ELF-1 (cell line): ENCODE measurements around the gene PKMYT1.

Experiments
- DNase-seq: peaks from one replicate; pipeline ENCODE4 v3.0.0-alpha.2; 2016; ENCODE audit warnings: low read depth, low spot score

The PKMYT1 gene

GRCh38 chr16:2980227-2981176, at the start of gene PKMYT1:
TSS of gene PKMYT1 (minus strand) at chr16:2980446. CDS start at chr16:2979657, 789 bp downstream.
- peak; percentile 96 for DNase-seq

- DNase-seq, result no peak
These were observed 49.4 kb upstream of the PKMYT1 start for GRCh38 chr16:3029491-3030221.

- DNase-seq, result no peak
These were observed 48.6 kb upstream of the PKMYT1 start for GRCh38 chr16:3028716-3029319.

- DNase-seq, result peak; percentile 93
These were observed 47.9 kb upstream of the PKMYT1 start for GRCh38 chr16:3027983-3028715.

DNA sequence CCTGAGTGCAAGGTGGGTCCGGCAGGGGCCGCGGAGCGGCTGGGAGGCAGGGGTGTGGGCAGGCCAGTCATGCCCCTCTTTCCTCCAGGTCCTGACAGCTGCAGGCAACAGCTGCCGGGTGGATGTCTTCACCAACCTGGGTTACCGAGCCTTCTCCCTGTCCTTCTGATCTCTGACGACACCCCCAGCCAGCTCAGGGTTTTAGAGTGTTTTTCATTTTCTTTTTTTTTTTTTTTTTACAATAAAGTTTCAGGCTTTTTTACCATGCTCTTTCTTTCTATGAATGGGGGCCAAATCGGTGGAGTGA, 47.2 kb upstream of the PKMYT1 start:
- no peak for DNase-seq

DNA sequence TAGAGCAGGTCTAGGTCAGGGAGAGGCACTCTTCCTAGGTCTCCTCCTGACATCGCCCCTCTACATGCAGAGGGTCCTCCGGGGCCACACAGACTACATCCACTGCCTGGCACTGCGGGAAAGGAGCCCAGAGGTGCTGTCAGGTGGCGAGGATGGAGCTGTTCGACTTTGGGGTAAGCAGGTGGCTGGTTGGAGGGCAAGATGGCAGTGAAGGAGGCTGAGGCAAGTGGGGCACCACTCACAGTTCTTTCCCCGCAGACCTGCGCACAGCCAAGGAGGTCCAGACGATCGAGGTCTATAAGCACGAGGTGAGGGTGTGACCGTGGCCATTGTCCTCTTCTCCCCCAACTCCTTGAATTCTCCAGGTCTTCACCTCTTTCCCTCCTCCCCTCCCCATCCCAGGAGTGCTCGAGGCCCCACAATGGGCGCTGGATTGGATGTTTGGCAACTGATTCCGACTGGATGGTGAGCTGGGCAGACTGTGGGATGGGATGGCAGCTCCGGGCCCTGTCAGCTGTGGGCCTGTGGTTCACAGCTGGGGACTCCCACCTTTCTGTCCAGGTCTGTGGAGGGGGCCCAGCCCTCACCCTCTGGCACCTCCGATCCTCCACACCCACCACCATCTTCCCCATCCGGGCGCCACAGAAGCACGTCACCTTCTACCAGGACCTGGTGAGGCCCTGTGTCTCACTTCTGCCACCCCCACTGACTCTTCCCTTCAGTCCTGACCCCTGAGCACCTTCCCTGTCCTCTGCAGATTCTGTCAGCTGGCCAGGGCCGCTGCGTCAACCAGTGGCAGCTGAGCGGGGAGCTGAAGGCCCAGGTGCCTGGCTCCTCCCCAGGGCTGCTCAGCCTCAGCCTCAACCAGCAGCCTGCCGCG, 46.6 kb upstream of the PKMYT1 start:
- no peak for DNase-seq

DNA sequence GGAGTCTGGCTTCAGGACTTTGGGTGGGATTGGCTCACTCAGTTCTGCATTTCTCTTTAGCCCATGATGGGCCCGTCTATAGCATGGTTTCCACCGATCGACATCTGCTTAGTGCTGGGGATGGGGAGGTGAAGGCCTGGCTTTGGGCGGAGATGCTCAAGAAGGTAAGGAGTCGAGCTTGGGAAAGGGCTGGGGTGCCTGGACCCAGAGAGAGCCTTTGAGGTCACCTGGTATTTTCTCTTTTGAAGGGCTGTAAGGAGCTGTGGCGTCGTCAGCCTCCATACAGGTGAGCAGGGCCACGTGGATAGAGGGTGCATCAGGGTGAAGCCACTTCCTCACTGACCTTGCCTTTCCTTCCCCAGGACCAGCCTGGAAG, 45.7 kb upstream of the PKMYT1 start:
- no peak for DNase-seq

GRCh38 chr16:3025032-3026002, 45.1 kb upstream of the PKMYT1 start:
- DNase-seq, result no peak

GRCh38 chr16:3023669-3024478, 43.6 kb upstream of the PKMYT1 start, which contains the start of the genes HCFC1R1 and THOC6:
TSS of gene HCFC1R1 (minus strand) at chr16:3023942. CDS start at chr16:3023941, 1 bp downstream.
TSS of gene THOC6 (plus strand) at chr16:3024035. CDS start at chr16:3024327, 292 bp downstream.
- peak; percentile 98 for DNase-seq

DNA sequence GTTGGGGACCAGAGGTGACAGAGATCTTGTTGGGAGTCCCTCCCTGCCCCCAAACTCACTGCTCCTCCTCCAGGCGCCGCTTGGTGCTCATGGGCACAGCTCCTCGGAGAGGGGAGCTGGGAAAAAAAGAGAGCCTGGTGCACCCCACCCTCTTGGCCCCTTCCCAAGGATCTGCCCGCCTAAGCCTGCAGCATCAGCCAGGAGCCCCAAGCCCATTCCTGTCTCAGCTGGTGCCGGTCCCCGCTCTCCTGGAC, 43.1 kb upstream of the PKMYT1 start:
- DNase-seq, result no peak

DNA sequence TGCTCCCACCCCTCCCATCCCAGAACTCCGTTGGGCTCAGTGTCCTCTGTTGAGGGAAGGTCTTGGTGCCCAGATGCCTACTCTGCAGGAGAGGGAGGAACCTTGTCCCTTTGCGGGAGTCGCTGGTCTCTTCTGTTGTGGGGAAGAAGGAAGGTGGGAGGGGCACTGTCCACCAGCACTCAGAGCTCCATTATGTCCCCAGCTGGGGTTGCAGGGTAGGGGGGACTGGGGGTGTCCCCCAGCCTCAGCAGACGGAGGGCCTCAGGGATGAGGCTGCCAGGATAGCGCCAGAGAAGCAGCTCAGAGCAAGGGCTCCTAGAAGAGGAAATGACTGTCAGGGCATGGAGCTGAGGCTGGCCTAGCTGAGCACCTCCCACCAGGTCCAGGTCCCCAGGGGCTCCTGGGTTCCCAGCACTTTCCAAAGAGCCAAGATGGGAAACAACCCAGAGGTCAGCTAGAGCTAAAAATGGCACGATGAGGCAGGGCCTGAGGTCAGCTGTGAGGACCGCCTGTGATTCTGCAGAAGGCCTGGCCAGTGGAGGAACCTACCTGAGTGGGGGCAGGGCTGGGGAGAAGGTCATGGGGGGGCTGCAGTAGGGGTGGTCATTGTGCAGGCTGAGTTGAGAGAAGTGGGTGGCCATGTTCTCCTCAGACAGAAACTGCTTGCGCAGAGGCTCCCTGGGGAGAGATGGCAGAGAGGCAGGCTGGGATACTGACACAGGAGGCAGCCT, 42.6 kb upstream of the PKMYT1 start:
- DNase-seq, result peak; percentile 36

DNA sequence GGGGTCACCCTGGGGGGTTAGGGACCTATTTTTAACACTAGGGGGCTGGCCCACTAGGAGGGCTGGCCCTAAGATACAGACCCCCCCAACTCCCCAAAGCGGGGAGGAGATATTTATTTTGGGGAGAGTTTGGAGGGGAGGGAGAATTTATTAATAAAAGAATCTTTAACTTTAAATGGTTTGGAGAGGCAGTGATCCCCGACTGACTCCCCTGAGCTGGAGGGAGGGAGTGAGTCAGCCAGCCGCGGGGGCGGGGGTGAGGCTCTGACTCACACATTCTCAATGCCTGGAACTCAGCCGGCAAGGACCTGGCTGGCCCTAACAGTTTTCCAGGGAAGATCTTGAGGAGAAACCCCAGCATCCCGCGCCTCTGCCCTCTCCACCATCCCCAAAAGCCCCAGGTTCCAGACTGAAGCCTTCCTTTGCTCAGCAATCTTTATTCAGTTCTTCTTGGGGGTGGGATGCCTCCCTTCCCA, 42.0 kb upstream of the PKMYT1 start:
- DNase-seq, result peak; percentile 94

DNA sequence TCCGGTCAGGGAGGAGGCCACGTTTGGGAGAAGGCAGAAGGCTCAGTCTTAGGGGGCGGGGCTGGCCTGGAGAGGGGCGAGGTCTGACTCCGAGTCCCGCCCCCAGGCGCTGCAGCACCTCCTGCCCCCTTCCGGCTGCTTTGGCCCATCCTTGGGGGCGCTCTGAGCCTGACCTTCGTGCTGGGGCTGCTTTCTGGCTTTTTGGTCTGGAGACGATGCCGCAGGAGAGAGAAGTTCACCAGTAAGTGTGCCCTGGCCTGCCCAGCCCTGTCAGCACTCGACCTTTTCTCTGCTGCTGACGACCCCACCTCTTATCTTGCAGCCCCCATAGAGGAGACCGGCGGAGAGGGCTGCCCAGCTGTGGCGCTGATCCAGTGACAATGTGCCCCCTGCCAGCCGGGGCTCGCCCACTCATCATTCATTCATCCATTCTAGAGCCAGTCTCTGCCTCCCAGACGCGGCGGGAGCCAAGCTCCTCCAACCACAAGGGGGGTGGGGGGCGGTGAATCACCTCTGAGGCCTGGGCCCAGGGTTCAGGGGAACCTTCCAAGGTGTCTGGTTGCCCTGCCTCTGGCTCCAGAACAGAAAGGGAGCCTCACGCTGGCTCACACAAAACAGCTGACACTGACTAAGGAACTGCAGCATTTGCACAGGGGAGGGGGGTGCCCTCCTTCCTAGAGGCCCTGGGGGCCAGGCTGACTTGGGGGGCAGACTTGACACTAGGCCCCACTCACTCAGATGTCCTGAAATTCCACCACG, 41.4 kb upstream of the PKMYT1 start:
- DNase-seq, result peak; percentile 96

- DNase-seq, result peak; percentile 90
These were observed 40.6 kb upstream of the PKMYT1 start for GRCh38 chr16:3020604-3021448.

DNA sequence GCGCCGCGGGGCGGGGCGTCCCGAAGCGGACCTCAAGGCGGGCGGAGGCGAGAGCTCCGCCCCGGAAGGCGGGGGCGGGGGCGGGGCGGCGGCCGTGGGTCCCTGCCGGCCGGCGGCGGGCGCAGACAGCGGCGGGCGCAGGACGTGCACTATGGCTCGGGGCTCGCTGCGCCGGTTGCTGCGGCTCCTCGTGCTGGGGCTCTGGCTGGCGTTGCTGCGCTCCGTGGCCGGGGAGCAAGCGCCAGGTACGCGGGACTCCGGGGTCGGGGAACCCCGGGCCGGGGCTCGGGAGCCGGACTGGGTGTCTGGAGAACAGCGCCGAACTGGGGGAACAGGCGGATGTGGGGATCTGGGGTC, 40.0 kb upstream of the PKMYT1 start, which contains the start of gene TNFRSF12A:
TNFRSF12A (plus strand) TSS at position 122 of the 357 bp plus-strand sequence; CDS start at position 152, 30 bp downstream.
- no peak for DNase-seq

GRCh38 chr16:3019594-3020246, 39.5 kb upstream of the PKMYT1 start:
- DNase-seq, result peak; percentile 82
